ENCODE results near the gene OGFRL1.

OGFRL1 gene

GRCh38 chr6:71287038-71287437, 1.6 kb upstream of the OGFRL1 start:
- no peak overlapping the region for H2BK12ac ChIP-seq (ENCODE audit: low read length)
- H2BK5ac ChIP-seq (ENCODE audit: low read depth, low read length, poor library complexity) = no peak overlapping the region
- no CpG with 5 or more reads among the region's 7 CpGs for WGBS (ENCODE audit: extremely low coverage, insufficient coverage, insufficient read length)
- H2AK5ac ChIP-seq (ENCODE audit: low read length) = no peak overlapping the region
- DNase-seq = peak in 1 of 2 donors; percentile 16
- H3K14ac ChIP-seq (ENCODE audit: low read length) = no peak overlapping the region
- peaks cover 9% of the 10 kb centered on the region for H3K79me1 ChIP-seq (ENCODE audit: low read length)
- no peak overlapping the region for H3K23ac ChIP-seq (ENCODE audit: low read length)
- H4K8ac ChIP-seq (ENCODE audit: low read depth, low read length) = no peak overlapping the region
- H4K12ac ChIP-seq (ENCODE audit: low read depth, low read length) = no peak overlapping the region
- no peak overlapping the region for H3K9ac ChIP-seq (ENCODE audit: low read length)
- no peak overlapping the region for H2BK120ac ChIP-seq (ENCODE audit: insufficient read depth, low read length, poor library complexity)
- H3K9me3 ChIP-seq (ENCODE audit: insufficient read depth, low read depth, low read length) = no peaks in the 10 kb centered on the region
- H3K27ac ChIP-seq (ENCODE audit: low read depth, low read length) = no peak overlapping the region
- H3K4ac ChIP-seq (ENCODE audit: low read depth, low read length) = no peak overlapping the region
- peaks cover 8% of the 10 kb centered on the region for H3K79me2 ChIP-seq (ENCODE audit: control insufficient read depth, insufficient read depth, low read length, poor library complexity)
- no peak overlapping the region for H3K4me2 ChIP-seq (ENCODE audit: low read length)
- peaks cover 0 to 4% of the 10 kb centered on the region in 2 experiments for H3K4me1 ChIP-seq (ENCODE audit: control insufficient read depth in 1 of 2, insufficient read depth in 2 of 2, low read length in 2 of 2)
- no peaks in the 10 kb centered on the region for H3K27me3 ChIP-seq (ENCODE audit: insufficient read depth, low read length)
- no peak overlapping the region for H3K18ac ChIP-seq (ENCODE audit: low read length)
- H3K36me3 ChIP-seq (ENCODE audit: control insufficient read depth in 1 of 2, insufficient read depth in 2 of 2, low read length in 2 of 2) = no peaks in the 10 kb centered on the region
- H4K91ac ChIP-seq (ENCODE audit: low read depth, low read length) = no peak overlapping the region
- H2AFZ ChIP-seq (ENCODE audit: insufficient read depth, low read length, poor library complexity) = no peak overlapping the region
- no peak overlapping the region for H3K4me3 ChIP-seq (ENCODE audit: low read depth, low read length)

GRCh38 chr6:71287926-71288227, 734 bp upstream of the OGFRL1 start:
- no peak overlapping the region for H3K27ac ChIP-seq (ENCODE audit: low read depth, low read length)
- H4K8ac ChIP-seq (ENCODE audit: low read depth, low read length) = peak overlapping the region; percentile 97
- no peak for DNase-seq
- H2BK5ac ChIP-seq (ENCODE audit: low read depth, low read length, poor library complexity) = no peak overlapping the region
- H3K4me1 ChIP-seq (ENCODE audit: control insufficient read depth in 1 of 2, insufficient read depth in 2 of 2, low read length in 2 of 2) = peaks cover 0 to 4% of the 10 kb centered on the region in 2 experiments
- no peak overlapping the region for H3K4ac ChIP-seq (ENCODE audit: low read depth, low read length)
- H3K9me3 ChIP-seq (ENCODE audit: insufficient read depth, low read depth, low read length) = no peaks in the 10 kb centered on the region
- H3K79me2 ChIP-seq (ENCODE audit: control insufficient read depth, insufficient read depth, low read length, poor library complexity) = peaks cover 8% of the 10 kb centered on the region
- no peak overlapping the region for H2BK120ac ChIP-seq (ENCODE audit: insufficient read depth, low read length, poor library complexity)
- no peak overlapping the region for H2AK5ac ChIP-seq (ENCODE audit: low read length)
- no CpG with 5 or more reads among the region's 5 CpGs for WGBS (ENCODE audit: extremely low coverage, insufficient coverage, insufficient read length)
- peaks cover 9% of the 10 kb centered on the region for H3K79me1 ChIP-seq (ENCODE audit: low read length)
- no peak overlapping the region for H4K12ac ChIP-seq (ENCODE audit: low read depth, low read length)
- H4K91ac ChIP-seq (ENCODE audit: low read depth, low read length) = no peak overlapping the region
- no peaks in the 10 kb centered on the region for H3K36me3 ChIP-seq (ENCODE audit: control insufficient read depth in 1 of 2, insufficient read depth in 2 of 2, low read length in 2 of 2)
- H2AFZ ChIP-seq (ENCODE audit: insufficient read depth, low read length, poor library complexity) = no peak overlapping the region
- H3K27me3 ChIP-seq (ENCODE audit: insufficient read depth, low read length) = no peaks in the 10 kb centered on the region
- H3K23ac ChIP-seq (ENCODE audit: low read length) = no peak overlapping the region
- H2BK12ac ChIP-seq (ENCODE audit: low read length) = no peak overlapping the region
- H3K14ac ChIP-seq (ENCODE audit: low read length) = no peak overlapping the region
- H3K4me3 ChIP-seq (ENCODE audit: low read depth, low read length) = peak overlapping the region; percentile 89
- peak overlapping the region; percentile 4 for H3K9ac ChIP-seq (ENCODE audit: low read length)
- no peak overlapping the region for H3K18ac ChIP-seq (ENCODE audit: low read length)
- peak overlapping the region; percentile 77 for H3K4me2 ChIP-seq (ENCODE audit: low read length)

DNA sequence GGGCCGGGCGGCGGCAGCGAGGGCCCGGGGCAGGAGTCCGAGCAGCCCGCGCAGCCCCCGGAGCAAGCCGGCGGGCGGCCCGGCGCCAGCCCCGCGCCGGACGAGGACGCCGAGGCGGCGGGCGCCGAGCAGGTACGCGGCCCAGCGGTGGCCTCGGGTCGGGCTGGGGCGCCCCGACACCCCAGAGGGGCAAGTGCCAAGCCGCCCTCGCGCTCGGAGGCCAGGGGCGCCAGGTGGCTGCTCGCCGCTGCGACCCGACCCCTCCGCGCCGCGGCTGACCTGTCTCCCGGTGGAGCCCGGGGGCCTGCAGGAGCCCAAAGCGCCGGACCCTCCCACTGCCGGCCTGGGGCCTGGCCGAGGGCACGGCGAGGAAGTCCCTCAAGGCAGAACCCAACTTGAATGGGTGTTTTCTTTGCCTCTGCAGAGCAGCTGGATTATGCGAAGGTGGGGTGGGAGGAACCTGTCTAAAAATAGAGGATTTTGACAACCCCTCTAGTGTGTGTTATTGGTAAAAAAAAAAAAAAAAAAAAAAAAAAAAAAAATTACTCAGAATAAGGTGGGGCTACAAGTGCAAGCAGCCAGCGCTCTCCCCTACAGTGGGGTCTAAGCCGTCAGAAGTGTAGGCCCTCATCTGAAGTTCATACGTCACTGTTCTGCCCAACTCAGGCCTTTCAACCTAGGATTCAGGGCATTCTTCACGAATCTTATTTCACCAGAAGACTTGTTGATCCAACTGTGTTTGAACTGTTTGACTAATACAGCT, 609 bp downstream of the OGFRL1 start:
- H3K18ac ChIP-seq (ENCODE audit: low read length) = peak overlapping the region; percentile 98
- H3K4me3 ChIP-seq (ENCODE audit: low read depth, low read length) = peak overlapping the region; percentile 89
- WGBS (ENCODE audit: extremely low coverage, insufficient coverage, insufficient read length) = no CpG with 5 or more reads among the region's 57 CpGs
- peak overlapping the region; percentile 78 for H3K9ac ChIP-seq (ENCODE audit: low read length)
- peak overlapping the region; percentile 75 for H2BK12ac ChIP-seq (ENCODE audit: low read length)
- peak overlapping the region; percentile 92 for H3K4ac ChIP-seq (ENCODE audit: low read depth, low read length)
- H4K12ac ChIP-seq (ENCODE audit: low read depth, low read length) = peak overlapping the region; percentile 91
- peak in 1 of 2 donors; percentile 40 for DNase-seq
- H3K27me3 ChIP-seq (ENCODE audit: insufficient read depth, low read length) = no peaks in the 10 kb centered on the region
- peaks cover 9% of the 10 kb centered on the region for H3K79me1 ChIP-seq (ENCODE audit: low read length)
- peak overlapping the region; percentile 77 for H3K4me2 ChIP-seq (ENCODE audit: low read length)
- peak overlapping the region; percentile 98 for H3K14ac ChIP-seq (ENCODE audit: low read length)
- peak overlapping the region; percentile 96 for H4K91ac ChIP-seq (ENCODE audit: low read depth, low read length)
- peak overlapping the region; percentile 87 for H2BK5ac ChIP-seq (ENCODE audit: low read depth, low read length, poor library complexity)
- H3K9me3 ChIP-seq (ENCODE audit: insufficient read depth, low read depth, low read length) = no peaks in the 10 kb centered on the region
- H3K27ac ChIP-seq (ENCODE audit: low read depth, low read length) = peak overlapping the region; percentile 55
- H2BK120ac ChIP-seq (ENCODE audit: insufficient read depth, low read length, poor library complexity) = peak overlapping the region; percentile 73
- H3K79me2 ChIP-seq (ENCODE audit: control insufficient read depth, insufficient read depth, low read length, poor library complexity) = peaks cover 8% of the 10 kb centered on the region
- H4K8ac ChIP-seq (ENCODE audit: low read depth, low read length) = peak overlapping the region; percentile 85
- peaks cover 0 to 3% of the 10 kb centered on the region in 2 experiments for H3K36me3 ChIP-seq (ENCODE audit: control insufficient read depth in 1 of 2, insufficient read depth in 2 of 2, low read length in 2 of 2)
- H3K4me1 ChIP-seq (ENCODE audit: control insufficient read depth in 1 of 2, insufficient read depth in 2 of 2, low read length in 2 of 2) = peaks cover 0 to 4% of the 10 kb centered on the region in 2 experiments
- H2AK5ac ChIP-seq (ENCODE audit: low read length) = no peak overlapping the region
- no peak overlapping the region for H3K23ac ChIP-seq (ENCODE audit: low read length)
- peak overlapping the region; percentile 97 for H2AFZ ChIP-seq (ENCODE audit: insufficient read depth, low read length, poor library complexity)

DNA sequence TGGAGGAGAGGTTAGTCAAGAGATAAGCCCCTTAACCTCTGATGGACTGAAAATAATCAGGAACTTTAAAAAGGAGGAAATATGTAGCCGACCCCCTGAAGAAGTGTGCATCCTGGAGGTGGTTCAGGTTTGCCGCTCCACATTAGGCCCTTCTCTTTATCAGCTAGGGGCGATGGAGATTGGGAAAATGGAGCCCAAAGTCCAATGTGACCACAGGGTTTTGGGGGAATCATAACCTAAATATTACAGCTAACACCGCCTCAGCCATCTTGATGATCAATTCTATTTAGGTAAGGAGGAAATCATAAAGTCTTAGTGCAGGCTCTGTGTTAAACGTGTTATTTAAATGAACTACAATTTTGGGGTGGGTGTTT, 1.2 kb downstream of the OGFRL1 start:
- H3K4ac ChIP-seq (ENCODE audit: low read depth, low read length) = no peak overlapping the region
- H3K23ac ChIP-seq (ENCODE audit: low read length) = no peak overlapping the region
- no CpG with 5 or more reads among the region's 5 CpGs for WGBS (ENCODE audit: extremely low coverage, insufficient coverage, insufficient read length)
- no peak overlapping the region for H3K27ac ChIP-seq (ENCODE audit: low read depth, low read length)
- no peak overlapping the region for H4K91ac ChIP-seq (ENCODE audit: low read depth, low read length)
- peak overlapping the region; percentile 77 for H3K4me2 ChIP-seq (ENCODE audit: low read length)
- H4K12ac ChIP-seq (ENCODE audit: low read depth, low read length) = no peak overlapping the region
- no peak overlapping the region for H3K9ac ChIP-seq (ENCODE audit: low read length)
- no peak overlapping the region for H3K14ac ChIP-seq (ENCODE audit: low read length)
- no peak for DNase-seq
- H2AFZ ChIP-seq (ENCODE audit: insufficient read depth, low read length, poor library complexity) = no peak overlapping the region
- H3K79me1 ChIP-seq (ENCODE audit: low read length) = peaks cover 9% of the 10 kb centered on the region
- H2BK120ac ChIP-seq (ENCODE audit: insufficient read depth, low read length, poor library complexity) = no peak overlapping the region
- no peaks in the 10 kb centered on the region for H3K27me3 ChIP-seq (ENCODE audit: insufficient read depth, low read length)
- H3K79me2 ChIP-seq (ENCODE audit: control insufficient read depth, insufficient read depth, low read length, poor library complexity) = peaks cover 8% of the 10 kb centered on the region
- no peak overlapping the region for H2AK5ac ChIP-seq (ENCODE audit: low read length)
- peaks cover 0 to 6% of the 10 kb centered on the region in 2 experiments for H3K4me1 ChIP-seq (ENCODE audit: control insufficient read depth in 1 of 2, insufficient read depth in 2 of 2, low read length in 2 of 2)
- no peak overlapping the region for H2BK12ac ChIP-seq (ENCODE audit: low read length)
- no peak overlapping the region for H2BK5ac ChIP-seq (ENCODE audit: low read depth, low read length, poor library complexity)
- H3K4me3 ChIP-seq (ENCODE audit: low read depth, low read length) = no peak overlapping the region
- peaks cover 0 to 4% of the 10 kb centered on the region in 2 experiments for H3K36me3 ChIP-seq (ENCODE audit: control insufficient read depth in 1 of 2, insufficient read depth in 2 of 2, low read length in 2 of 2)
- H3K9me3 ChIP-seq (ENCODE audit: insufficient read depth, low read depth, low read length) = no peaks in the 10 kb centered on the region
- H4K8ac ChIP-seq (ENCODE audit: low read depth, low read length) = no peak overlapping the region
- no peak overlapping the region for H3K18ac ChIP-seq (ENCODE audit: low read length)

All from trophoblast cell (in vitro differentiated cells and primary cell).